WTC11 (cell line): Measurements from ENCODE around the gene M1AP. TPM values are rescaled to one million over a fixed set of nuclear protein-coding genes. Genes with fewer than 3 reads are reported as not detected.

Experiments
- ATAC-seq: fragments of 200-7000 bp; cut with Tn5 transposase; 2 replicates; pipeline ENCODE4 v1.10.0; 2021; ENCODE audit warnings: mild to moderate bottlenecking, moderate library complexity
- CTCF ChIA-PET: fragments of 300-600 bp; sonication (Branson Sonifier 250); formaldehyde crosslinking; loops from one replicate; lab custom pipeline; 2021; ENCODE audit warnings: antibody characterized with exemption; lab: Charles Lee
- POLR2A ChIA-PET: fragments of 350-600 bp; sonication (Branson Sonifier 250); formaldehyde crosslinking; loops from one replicate; lab custom pipeline; 2021; ENCODE audit warnings: antibody characterized with exemption; lab: Charles Lee
- DNase-seq: peaks from one replicate; pipeline ENCODE4 v3.0.0; 2021; ENCODE audit warnings: low spot score
- H3K27ac Mint-ChIP-seq: 2 replicates; pipeline ENCODE4 v1.8.0; 2021; ENCODE audit warnings: mixed read lengths
- H3K27me3 Mint-ChIP-seq: 2 replicates; pipeline ENCODE4 v1.8.0; 2021; ENCODE audit warnings: low read depth, mild to moderate bottlenecking, moderate library complexity, mixed read lengths
- H3K36me3 Mint-ChIP-seq: 2 replicates; pipeline ENCODE4 v1.8.0; 2021; ENCODE audit warnings: mixed read lengths
- H3K4me1 Mint-ChIP-seq: 2 replicates; pipeline ENCODE4 v1.8.0; 2022; ENCODE audit warnings: mixed read lengths
- H3K4me3 Mint-ChIP-seq: 2 replicates; pipeline ENCODE4 v1.8.0; 2021; ENCODE audit warnings: mild to moderate bottlenecking, moderate library complexity, mixed read lengths
- H3K9me3 Mint-ChIP-seq: 2 replicates; pipeline ENCODE4 v1.8.0; 2021; ENCODE audit warnings: mixed read lengths
- RELA ChIP-seq: sonication (generic); formaldehyde crosslinking; IDR thresholded peaks from 2 replicates; pipeline ENCODE4 v1.8.1; 2022; ENCODE audit warnings: missing genetic modification reagents, mild to moderate bottlenecking, borderline replicate concordance
- RORB ChIP-seq: fragments of 250-450 bp; sonication (Bioruptor Pico); IDR thresholded peaks from 2 replicates; pipeline ENCODE4 v1.9.0; 2021; ENCODE audit warnings: mild to moderate bottlenecking
- TEAD4 ChIP-seq: sonication (generic); formaldehyde crosslinking; IDR thresholded peaks from 2 replicates; pipeline ENCODE4 v1.8.0; 2022; ENCODE audit warnings: mild to moderate bottlenecking, missing genetic modification reagents
- ZNF396 ChIP-seq: fragments of 250-450 bp; sonication (Bioruptor Pico); IDR thresholded peaks from 2 replicates; pipeline ENCODE4 v1.8.0; 2021; ENCODE audit warnings: mild to moderate bottlenecking, moderate library complexity, borderline replicate concordance
- total RNA-seq: library from RNA; stranded (reverse); gene quantifications from 3 replicates; pipeline ENCODE4 v1.2.3, GENCODE V29; 2021
- TF ChIP-seq, protein P1 (sequence below): sonication (generic); formaldehyde crosslinking; IDR thresholded peaks from 2 replicates; pipeline ENCODE4 v1.8.1; 2022; ENCODE audit warnings: low read depth, mild to moderate bottlenecking, moderate library complexity, missing genetic modification reagents, borderline replicate concordance
- TF ChIP-seq, protein P2 (sequence below): fragments of 250-450 bp; sonication (Bioruptor Pico); IDR thresholded peaks from 2 replicates; pipeline ENCODE4 v1.8.0; 2021; ENCODE audit warnings: mild to moderate bottlenecking
- TF ChIP-seq, protein P3 (sequence below): fragments of 250-450 bp; sonication (Bioruptor Pico); IDR thresholded peaks from 2 replicates; pipeline ENCODE4 v1.9.0; 2021; ENCODE audit warnings: mild to moderate bottlenecking
- TF ChIP-seq, protein P4 (sequence below): sonication (generic); formaldehyde crosslinking; IDR thresholded peaks from 2 replicates; pipeline ENCODE4 v1.8.1; 2023; ENCODE audit warnings: mild to moderate bottlenecking, missing genetic modification reagents
- TF ChIP-seq, protein P5 (sequence below): fragments of 250-450 bp; sonication (Bioruptor Pico); IDR thresholded peaks from 2 replicates; pipeline ENCODE4 v1.9.0; 2021; ENCODE audit warnings: mild to moderate bottlenecking, borderline replicate concordance
- TF ChIP-seq, protein P6 (sequence below): sonication (generic); formaldehyde crosslinking; IDR thresholded peaks from 2 replicates; pipeline ENCODE4 v1.8.0; 2022; ENCODE audit warnings: missing genetic modification reagents
- TF ChIP-seq, protein P7 (sequence below): sonication (generic); formaldehyde crosslinking; IDR thresholded peaks from 2 replicates; pipeline ENCODE4 v1.8.1; 2022; ENCODE audit warnings: missing genetic modification reagents, borderline replicate concordance

Gene M1AP
- total RNA-seq, 1 experiment from 2014 or later = 5.9 TPM

DNA sequence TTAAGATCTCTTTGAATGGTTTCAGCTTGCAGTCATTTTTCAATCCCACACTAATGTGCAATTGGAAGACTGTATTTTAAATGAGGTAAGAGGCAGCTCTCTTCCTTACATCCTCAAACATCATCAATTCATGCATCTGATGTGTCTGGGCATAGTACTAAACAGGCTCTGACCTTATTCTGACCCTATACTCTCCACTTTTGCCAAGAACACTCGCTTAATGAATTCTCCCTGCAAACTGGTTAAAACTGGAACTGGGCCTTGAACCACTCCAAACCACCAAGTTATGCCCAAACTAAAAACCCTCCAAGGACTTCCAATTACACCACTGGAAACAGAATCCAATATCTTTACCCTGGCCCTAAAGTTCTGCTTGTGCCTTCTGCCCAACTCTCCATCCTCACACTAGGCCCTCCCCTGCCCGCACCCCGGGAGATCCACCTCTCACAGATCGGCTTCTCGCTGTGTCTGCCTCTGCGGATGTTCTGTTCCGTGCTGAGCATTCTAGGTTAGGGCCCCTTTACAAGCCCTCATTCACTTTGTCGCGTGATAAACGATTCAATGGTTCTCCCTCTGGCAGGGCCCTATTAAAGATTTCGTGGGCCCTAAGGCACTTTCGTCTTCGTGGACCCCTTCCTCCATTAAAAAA, 1.2 kb downstream of the M1AP start:
- ChIA-PET CTCF (interaction anchor here (0.8 to 1.4 kb wide), 3 partner anchors 20 to 149 kb away, joined by 3 to 5 read pairs (median 3); no protein-coding TSS in a partner anchor), POLR2A (interaction anchor here (0.9 kb wide), 1 partner anchor 188 kb away, joined by 3 read pairs; no protein-coding TSS in a partner anchor)
- Mint-ChIP-seq H3K36me3 (peaks cover 2% of the 10 kb centered on the region; the same call in 1 of the 2 replicates), H3K27me3 (peaks cover 31% of the 10 kb centered on the region), H3K4me1 (peaks cover 19% of the 10 kb centered on the region), H3K4me3 (peak overlapping the region; percentile 63), H3K9me3 (peaks cover 12% of the 10 kb centered on the region), H3K27ac (no peak overlapping the region)
- no peak for TF ChIP-seq TEAD4 (CRISPR knock-in tag)
- TF ChIP-seq, protein P1, sequence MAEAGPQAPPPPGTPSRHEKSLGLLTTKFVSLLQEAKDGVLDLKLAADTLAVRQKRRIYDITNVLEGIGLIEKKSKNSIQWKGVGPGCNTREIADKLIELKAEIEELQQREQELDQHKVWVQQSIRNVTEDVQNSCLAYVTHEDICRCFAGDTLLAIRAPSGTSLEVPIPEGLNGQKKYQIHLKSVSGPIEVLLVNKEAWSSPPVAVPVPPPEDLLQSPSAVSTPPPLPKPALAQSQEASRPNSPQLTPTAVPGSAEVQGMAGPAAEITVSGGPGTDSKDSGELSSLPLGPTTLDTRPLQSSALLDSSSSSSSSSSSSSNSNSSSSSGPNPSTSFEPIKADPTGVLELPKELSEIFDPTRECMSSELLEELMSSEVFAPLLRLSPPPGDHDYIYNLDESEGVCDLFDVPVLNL (CRISPR knock-in tag) = no peak
- no peak for TF ChIP-seq RORB (CRISPR knock-in tag)
- TF ChIP-seq, protein P2, sequence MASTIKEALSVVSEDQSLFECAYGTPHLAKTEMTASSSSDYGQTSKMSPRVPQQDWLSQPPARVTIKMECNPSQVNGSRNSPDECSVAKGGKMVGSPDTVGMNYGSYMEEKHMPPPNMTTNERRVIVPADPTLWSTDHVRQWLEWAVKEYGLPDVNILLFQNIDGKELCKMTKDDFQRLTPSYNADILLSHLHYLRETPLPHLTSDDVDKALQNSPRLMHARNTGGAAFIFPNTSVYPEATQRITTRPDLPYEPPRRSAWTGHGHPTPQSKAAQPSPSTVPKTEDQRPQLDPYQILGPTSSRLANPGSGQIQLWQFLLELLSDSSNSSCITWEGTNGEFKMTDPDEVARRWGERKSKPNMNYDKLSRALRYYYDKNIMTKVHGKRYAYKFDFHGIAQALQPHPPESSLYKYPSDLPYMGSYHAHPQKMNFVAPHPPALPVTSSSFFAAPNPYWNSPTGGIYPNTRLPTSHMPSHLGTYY (CRISPR knock-in tag) = no peak
- TF ChIP-seq, protein P3, sequence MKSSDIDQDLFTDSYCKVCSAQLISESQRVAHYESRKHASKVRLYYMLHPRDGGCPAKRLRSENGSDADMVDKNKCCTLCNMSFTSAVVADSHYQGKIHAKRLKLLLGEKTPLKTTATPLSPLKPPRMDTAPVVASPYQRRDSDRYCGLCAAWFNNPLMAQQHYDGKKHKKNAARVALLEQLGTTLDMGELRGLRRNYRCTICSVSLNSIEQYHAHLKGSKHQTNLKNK (CRISPR knock-in tag) = no peak
- TF ChIP-seq, protein P4, sequence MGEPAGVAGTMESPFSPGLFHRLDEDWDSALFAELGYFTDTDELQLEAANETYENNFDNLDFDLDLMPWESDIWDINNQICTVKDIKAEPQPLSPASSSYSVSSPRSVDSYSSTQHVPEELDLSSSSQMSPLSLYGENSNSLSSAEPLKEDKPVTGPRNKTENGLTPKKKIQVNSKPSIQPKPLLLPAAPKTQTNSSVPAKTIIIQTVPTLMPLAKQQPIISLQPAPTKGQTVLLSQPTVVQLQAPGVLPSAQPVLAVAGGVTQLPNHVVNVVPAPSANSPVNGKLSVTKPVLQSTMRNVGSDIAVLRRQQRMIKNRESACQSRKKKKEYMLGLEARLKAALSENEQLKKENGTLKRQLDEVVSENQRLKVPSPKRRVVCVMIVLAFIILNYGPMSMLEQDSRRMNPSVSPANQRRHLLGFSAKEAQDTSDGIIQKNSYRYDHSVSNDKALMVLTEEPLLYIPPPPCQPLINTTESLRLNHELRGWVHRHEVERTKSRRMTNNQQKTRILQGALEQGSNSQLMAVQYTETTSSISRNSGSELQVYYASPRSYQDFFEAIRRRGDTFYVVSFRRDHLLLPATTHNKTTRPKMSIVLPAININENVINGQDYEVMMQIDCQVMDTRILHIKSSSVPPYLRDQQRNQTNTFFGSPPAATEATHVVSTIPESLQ (CRISPR knock-in tag) = no peak
- TF ChIP-seq, protein P5, sequence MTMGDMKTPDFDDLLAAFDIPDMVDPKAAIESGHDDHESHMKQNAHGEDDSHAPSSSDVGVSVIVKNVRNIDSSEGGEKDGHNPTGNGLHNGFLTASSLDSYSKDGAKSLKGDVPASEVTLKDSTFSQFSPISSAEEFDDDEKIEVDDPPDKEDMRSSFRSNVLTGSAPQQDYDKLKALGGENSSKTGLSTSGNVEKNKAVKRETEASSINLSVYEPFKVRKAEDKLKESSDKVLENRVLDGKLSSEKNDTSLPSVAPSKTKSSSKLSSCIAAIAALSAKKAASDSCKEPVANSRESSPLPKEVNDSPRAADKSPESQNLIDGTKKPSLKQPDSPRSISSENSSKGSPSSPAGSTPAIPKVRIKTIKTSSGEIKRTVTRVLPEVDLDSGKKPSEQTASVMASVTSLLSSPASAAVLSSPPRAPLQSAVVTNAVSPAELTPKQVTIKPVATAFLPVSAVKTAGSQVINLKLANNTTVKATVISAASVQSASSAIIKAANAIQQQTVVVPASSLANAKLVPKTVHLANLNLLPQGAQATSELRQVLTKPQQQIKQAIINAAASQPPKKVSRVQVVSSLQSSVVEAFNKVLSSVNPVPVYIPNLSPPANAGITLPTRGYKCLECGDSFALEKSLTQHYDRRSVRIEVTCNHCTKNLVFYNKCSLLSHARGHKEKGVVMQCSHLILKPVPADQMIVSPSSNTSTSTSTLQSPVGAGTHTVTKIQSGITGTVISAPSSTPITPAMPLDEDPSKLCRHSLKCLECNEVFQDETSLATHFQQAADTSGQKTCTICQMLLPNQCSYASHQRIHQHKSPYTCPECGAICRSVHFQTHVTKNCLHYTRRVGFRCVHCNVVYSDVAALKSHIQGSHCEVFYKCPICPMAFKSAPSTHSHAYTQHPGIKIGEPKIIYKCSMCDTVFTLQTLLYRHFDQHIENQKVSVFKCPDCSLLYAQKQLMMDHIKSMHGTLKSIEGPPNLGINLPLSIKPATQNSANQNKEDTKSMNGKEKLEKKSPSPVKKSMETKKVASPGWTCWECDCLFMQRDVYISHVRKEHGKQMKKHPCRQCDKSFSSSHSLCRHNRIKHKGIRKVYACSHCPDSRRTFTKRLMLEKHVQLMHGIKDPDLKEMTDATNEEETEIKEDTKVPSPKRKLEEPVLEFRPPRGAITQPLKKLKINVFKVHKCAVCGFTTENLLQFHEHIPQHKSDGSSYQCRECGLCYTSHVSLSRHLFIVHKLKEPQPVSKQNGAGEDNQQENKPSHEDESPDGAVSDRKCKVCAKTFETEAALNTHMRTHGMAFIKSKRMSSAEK (CRISPR knock-in tag) = no peak
- TF ChIP-seq, protein P6, sequence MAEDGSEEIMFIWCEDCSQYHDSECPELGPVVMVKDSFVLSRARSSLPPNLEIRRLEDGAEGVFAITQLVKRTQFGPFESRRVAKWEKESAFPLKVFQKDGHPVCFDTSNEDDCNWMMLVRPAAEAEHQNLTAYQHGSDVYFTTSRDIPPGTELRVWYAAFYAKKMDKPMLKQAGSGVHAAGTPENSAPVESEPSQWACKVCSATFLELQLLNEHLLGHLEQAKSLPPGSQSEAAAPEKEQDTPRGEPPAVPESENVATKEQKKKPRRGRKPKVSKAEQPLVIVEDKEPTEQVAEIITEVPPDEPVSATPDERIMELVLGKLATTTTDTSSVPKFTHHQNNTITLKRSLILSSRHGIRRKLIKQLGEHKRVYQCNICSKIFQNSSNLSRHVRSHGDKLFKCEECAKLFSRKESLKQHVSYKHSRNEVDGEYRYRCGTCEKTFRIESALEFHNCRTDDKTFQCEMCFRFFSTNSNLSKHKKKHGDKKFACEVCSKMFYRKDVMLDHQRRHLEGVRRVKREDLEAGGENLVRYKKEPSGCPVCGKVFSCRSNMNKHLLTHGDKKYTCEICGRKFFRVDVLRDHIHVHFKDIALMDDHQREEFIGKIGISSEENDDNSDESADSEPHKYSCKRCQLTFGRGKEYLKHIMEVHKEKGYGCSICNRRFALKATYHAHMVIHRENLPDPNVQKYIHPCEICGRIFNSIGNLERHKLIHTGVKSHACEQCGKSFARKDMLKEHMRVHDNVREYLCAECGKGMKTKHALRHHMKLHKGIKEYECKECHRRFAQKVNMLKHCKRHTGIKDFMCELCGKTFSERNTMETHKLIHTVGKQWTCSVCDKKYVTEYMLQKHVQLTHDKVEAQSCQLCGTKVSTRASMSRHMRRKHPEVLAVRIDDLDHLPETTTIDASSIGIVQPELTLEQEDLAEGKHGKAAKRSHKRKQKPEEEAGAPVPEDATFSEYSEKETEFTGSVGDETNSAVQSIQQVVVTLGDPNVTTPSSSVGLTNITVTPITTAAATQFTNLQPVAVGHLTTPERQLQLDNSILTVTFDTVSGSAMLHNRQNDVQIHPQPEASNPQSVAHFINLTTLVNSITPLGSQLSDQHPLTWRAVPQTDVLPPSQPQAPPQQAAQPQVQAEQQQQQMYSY = no peak
- TF ChIP-seq, protein P7, sequence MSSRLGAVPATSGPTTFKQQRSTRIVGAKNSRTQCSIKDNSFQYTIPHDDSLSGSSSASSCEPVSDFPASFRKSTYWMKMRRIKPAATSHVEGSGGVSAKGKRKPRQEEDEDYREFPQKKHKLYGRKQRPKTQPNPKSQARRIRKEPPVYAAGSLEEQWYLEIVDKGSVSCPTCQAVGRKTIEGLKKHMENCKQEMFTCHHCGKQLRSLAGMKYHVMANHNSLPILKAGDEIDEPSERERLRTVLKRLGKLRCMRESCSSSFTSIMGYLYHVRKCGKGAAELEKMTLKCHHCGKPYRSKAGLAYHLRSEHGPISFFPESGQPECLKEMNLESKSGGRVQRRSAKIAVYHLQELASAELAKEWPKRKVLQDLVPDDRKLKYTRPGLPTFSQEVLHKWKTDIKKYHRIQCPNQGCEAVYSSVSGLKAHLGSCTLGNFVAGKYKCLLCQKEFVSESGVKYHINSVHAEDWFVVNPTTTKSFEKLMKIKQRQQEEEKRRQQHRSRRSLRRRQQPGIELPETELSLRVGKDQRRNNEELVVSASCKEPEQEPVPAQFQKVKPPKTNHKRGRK (CRISPR knock-in tag) = no peak
- no peak for TF ChIP-seq ZNF396 (CRISPR knock-in tag)
- no peak for TF ChIP-seq RELA (CRISPR knock-in tag)
- DNase-seq (no peak), ATAC-seq (no peak)
